GM19455 (cell line): ENCODE results near the gene IL6.
"Not testable (repeated sequence)": the region's sequence is repeated elsewhere in the genome, so short reads cannot be mapped to it uniquely, and the experiment has no call there.

Experiments
- ATAC-seq: cut with Tn5 transposase; IDR thresholded peaks from one replicate; pipeline ENCODE4 v1.9.1; 2021; ENCODE audit not compliant: unreplicated experiment

IL6 gene

GRCh38 chr7:22779730-22780323 is 52.8 kb downstream of the IL6 start:
- ATAC-seq, result not testable (repeated sequence)

DNA sequence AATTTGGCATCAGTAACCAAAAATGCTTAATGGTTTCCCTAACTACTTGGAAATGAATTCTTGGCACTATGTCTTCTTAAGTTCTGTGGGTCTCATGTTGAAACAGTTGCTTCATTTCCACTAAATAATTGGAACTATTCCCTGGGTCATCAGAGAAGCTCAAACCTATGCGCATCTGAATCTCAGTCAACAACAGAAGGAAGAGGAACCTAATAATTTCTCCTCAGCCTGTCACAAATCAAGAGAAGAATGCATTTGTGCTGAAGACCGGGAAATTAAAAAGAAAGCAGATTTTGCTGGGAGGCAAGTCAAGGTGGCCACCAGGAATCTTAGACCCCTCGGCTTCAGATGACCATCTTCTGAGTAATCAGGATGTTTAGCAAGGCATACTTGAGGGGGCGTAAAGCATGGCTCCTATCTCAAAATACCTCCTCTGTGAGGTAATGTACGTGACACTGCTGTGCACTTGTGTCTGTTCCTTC is 54.3 kb downstream of the IL6 start:
- ATAC-seq, result no peak
